HEK293 (cell line): Measurements from ENCODE around the gene FCMR.

Source experiments
- CTCF ChIA-PET: fragments of 350-600 bp; formaldehyde crosslinking; extraction: SDS; loops from one replicate; lab custom pipeline; 2021; ENCODE audit warnings: antibody characterized with exemption; lab: Yijun Ruan, JAX
- POLR2A ChIA-PET: fragments of 300-600 bp; formaldehyde crosslinking; extraction: SDS; loops from one replicate; lab custom pipeline; 2020; ENCODE audit warnings: antibody characterized with exemption, inconsistent platforms; lab: Yijun Ruan, JAX
- H3K27ac ChIP-seq: fragments of 200-500 bp; sonication (Bioruptor generic); 2 replicates; pipeline ENCODE4 v1.5.1; 2014; ENCODE audit warnings: low read depth, low read length, control low read depth, inconsistent platforms; ENCODE audit errors: extremely low read depth
- H3K36me3 ChIP-seq, 2 experiments: fragments of 200-500 bp in 1 of 2; sonication (Bioruptor generic) in 1 of 2; 1 replicate in 1 of 2; 2 replicates in 1 of 2; pipeline ENCODE4 v1.5.1; 2014 to 2017; ENCODE audit warnings: inconsistent platforms in 2 of 2, low read length in 2 of 2; ENCODE audit not compliant: control insufficient read depth in 2 of 2, insufficient read depth in 1 of 2
- H3K4me1 ChIP-seq: fragments of 200-500 bp; sonication (Bioruptor generic); 2 replicates; pipeline ENCODE4 v1.5.1; 2014; ENCODE audit warnings: mild to moderate bottlenecking, low read length, inconsistent platforms; ENCODE audit not compliant: control insufficient read depth, insufficient read depth
- H3K4me3 ChIP-seq: 2 replicates; pipeline ENCODE4 v1.5.1; 2011; ENCODE audit warnings: low read depth, mild to moderate bottlenecking, control low read depth, low read length, moderate library complexity
- H3K9me3 ChIP-seq: fragments of 200-500 bp; sonication (Bioruptor generic); 2 replicates; pipeline ENCODE4 v1.5.1; 2014; ENCODE audit warnings: low read depth, low read length, inconsistent platforms; ENCODE audit not compliant: control insufficient read depth, insufficient read depth
- CTCF ChIP-seq: fragments of 450-650 bp; formaldehyde crosslinking; IDR thresholded peaks from 2 replicates; pipeline ENCODE4 v1.5.1; 2016; ENCODE audit warnings: missing biosample characterization, missing genetic modification characterization
- PRDM10 ChIP-seq: fragments of 450-650 bp; formaldehyde crosslinking; IDR thresholded peaks from 2 replicates; pipeline ENCODE4 v1.5.1; 2016; ENCODE audit warnings: missing biosample characterization, missing genetic modification characterization
- REST ChIP-seq: fragments of 450-650 bp; formaldehyde crosslinking; IDR thresholded peaks from 2 replicates; pipeline ENCODE4 v1.5.1; 2016; ENCODE audit warnings: missing biosample characterization, missing genetic modification characterization
- ZBTB20 ChIP-seq: fragments of 450-650 bp; formaldehyde crosslinking; IDR thresholded peaks from 2 replicates; pipeline ENCODE4 v1.5.1; 2016; ENCODE audit warnings: missing biosample characterization, missing genetic modification characterization
- ZBTB26 ChIP-seq: fragments of 450-650 bp; formaldehyde crosslinking; optimal IDR thresholded peaks from 2 replicates; pipeline ENCODE3; 2016; ENCODE audit warnings: missing biosample characterization, mild to moderate bottlenecking, missing genetic modification characterization
- ZNF169 ChIP-seq: fragments of 450-650 bp; formaldehyde crosslinking; IDR thresholded peaks from 2 replicates; pipeline ENCODE4 v1.5.1; 2016; ENCODE audit warnings: missing biosample characterization, missing genetic modification characterization
- ZNF350 ChIP-seq: fragments of 450-650 bp; formaldehyde crosslinking; IDR thresholded peaks from 2 replicates; pipeline ENCODE4 v1.5.0; 2017; ENCODE audit warnings: missing biosample characterization, mild to moderate bottlenecking, missing genetic modification characterization
- ZNF354C ChIP-seq: fragments of 450-650 bp; formaldehyde crosslinking; IDR thresholded peaks from 2 replicates; pipeline ENCODE4 v1.5.1; 2016; ENCODE audit warnings: missing biosample characterization, missing genetic modification characterization, low read depth, borderline replicate concordance
- ZNF362 ChIP-seq: fragments of 450-650 bp; formaldehyde crosslinking; IDR thresholded peaks from 2 replicates; pipeline ENCODE4 v1.5.1; 2016; ENCODE audit warnings: missing biosample characterization, missing genetic modification characterization
- ZNF501 ChIP-seq: fragments of 450-650 bp; formaldehyde crosslinking; IDR thresholded peaks from 2 replicates; pipeline ENCODE4 v1.5.1; 2016; ENCODE audit warnings: missing biosample characterization, missing genetic modification characterization
- ZNF654 ChIP-seq: fragments of 450-650 bp; formaldehyde crosslinking; IDR thresholded peaks from 2 replicates; pipeline ENCODE4 v1.5.1; 2016; ENCODE audit warnings: low read depth, missing biosample characterization, missing genetic modification characterization
- ZNF658 ChIP-seq: fragments of 450-650 bp; formaldehyde crosslinking; IDR thresholded peaks from 2 replicates; pipeline ENCODE4; 2016; ENCODE audit warnings: missing biosample characterization, missing genetic modification characterization
- ZNF660 ChIP-seq: fragments of 450-650 bp; IDR thresholded peaks from 2 replicates; pipeline ENCODE4 v1.5.1; 2018; ENCODE audit warnings: missing biosample characterization, mild to moderate bottlenecking, missing genetic modification characterization
- ZNF707 ChIP-seq: fragments of 450-650 bp; formaldehyde crosslinking; IDR thresholded peaks from 2 replicates; pipeline ENCODE4 v1.5.1; 2016; ENCODE audit warnings: missing biosample characterization, missing genetic modification characterization
- ZNF76 ChIP-seq: fragments of 450-650 bp; formaldehyde crosslinking; IDR thresholded peaks from 2 replicates; pipeline ENCODE4; 2016; ENCODE audit warnings: low read depth, missing biosample characterization, missing genetic modification characterization, borderline replicate concordance
- ZNF843 ChIP-seq: fragments of 450-650 bp; formaldehyde crosslinking; IDR thresholded peaks from 2 replicates; pipeline ENCODE4 v1.5.1; 2016; ENCODE audit warnings: missing biosample characterization, missing genetic modification characterization

Gene FCMR

GRCh38 chr1:206911064-206911663 lies 10.6 kb downstream of the FCMR start:
- TF ChIP-seq ZNF362 (tag by site-specific recombination) (0 out of 2 replicates have a peak, but pooled peaks have one; percentile 62), ZNF658 (tag by site-specific recombination) (no peak), ZNF660 (0 out of 2 replicates have a peak, but pooled peaks have one; percentile 11), CTCF (tag by site-specific recombination) (0 out of 2 replicates have a peak, but pooled peaks have one; percentile 14), ZNF654 (peak; percentile 71), ZNF354C (no peak), REST (tag by site-specific recombination) (peak; percentile 61; the same call in 1 of the 2 replicates)

GRCh38 chr1:206909883-206910318 lies 11.8 kb downstream of the FCMR start:
- TF ChIP-seq PRDM10 (tag by site-specific recombination) (peak; percentile 98), ZNF707 (tag by site-specific recombination) (no peak), ZNF843 (tag by site-specific recombination) (no peak), ZNF350 (tag by site-specific recombination) (no peak), ZNF501 (tag by site-specific recombination) (peak; percentile 9; the same call in 1 of the 2 replicates), ZBTB20 (tag by site-specific recombination) (peak; percentile 82), ZNF76 (0 out of 2 replicates have a peak, but pooled peaks have one; percentile 49), ZNF169 (tag by site-specific recombination) (no peak), ZBTB26 (tag by site-specific recombination) (peak; percentile 46)
- H3K9me3 ChIP-seq, result no peaks in the 10 kb centered on the region
- ChIA-PET POLR2A (interaction anchor here (0.9 to 1.4 kb wide), 3 partner anchors 54 to 175 kb away, joined by 3 read pairs; no protein-coding TSS in a partner anchor), CTCF (interaction anchor here (0.6 to 3.1 kb wide), 17 partner anchors 9 to 897 kb away, joined by 3 to 22 read pairs (median 5); partner anchors contain the start of gene IL20)
- no peak overlapping the region; the same call in 1 of the 2 replicates for H3K27ac ChIP-seq
- no peaks in the 10 kb centered on the region for H3K4me1 ChIP-seq
- peak overlapping the region; percentile 45 for H3K4me3 ChIP-seq
- no peaks in the 10 kb centered on the region for H3K36me3 ChIP-seq

More at GRCh38 chr1:206911064-206911663, 10.6 kb downstream of the FCMR start:
- POLR2A ChIA-PET, result no interaction called here
- H3K4me3 ChIP-seq, result no peak overlapping the region
- no peaks in the 10 kb centered on the region for H3K9me3 ChIP-seq
- CTCF ChIA-PET, result interaction anchor here (0.5 to 4.3 kb wide), 59 partner anchors 10 to 924 kb away, joined by 3 to 73 read pairs (median 5); partner anchors contain the start of genes DYRK3, FCMR, IL20 and IL24
- H3K4me1 ChIP-seq, result no peaks in the 10 kb centered on the region
- no peak overlapping the region for H3K27ac ChIP-seq
- H3K36me3 ChIP-seq, result no peaks in the 10 kb centered on the region
